ES-I3 (cell line): ENCODE data around the gene KCND3.

Experiments used
- H3K36me3 ChIP-seq: 2 replicates; pipeline ENCODE4 v1.6.1; 2013; ENCODE audit warnings: mild to moderate bottlenecking, low read length, control low read depth, moderate library complexity; ENCODE audit not compliant: insufficient read depth
- H3K4me1 ChIP-seq: 2 replicates; pipeline ENCODE4 v1.6.1; 2013; ENCODE audit warnings: mild to moderate bottlenecking, control low read depth, low read length; ENCODE audit not compliant: insufficient read depth
- H3K9ac ChIP-seq: 2 replicates; pipeline ENCODE4 v1.6.1; 2013; ENCODE audit warnings: low read depth, mild to moderate bottlenecking, low read length, moderate library complexity
- H3K9me3 ChIP-seq: 2 replicates; pipeline ENCODE4 v1.6.1; 2013; ENCODE audit warnings: mild to moderate bottlenecking, low read length, moderate library complexity; ENCODE audit not compliant: control insufficient read depth, insufficient read depth

KCND3 gene

DNA sequence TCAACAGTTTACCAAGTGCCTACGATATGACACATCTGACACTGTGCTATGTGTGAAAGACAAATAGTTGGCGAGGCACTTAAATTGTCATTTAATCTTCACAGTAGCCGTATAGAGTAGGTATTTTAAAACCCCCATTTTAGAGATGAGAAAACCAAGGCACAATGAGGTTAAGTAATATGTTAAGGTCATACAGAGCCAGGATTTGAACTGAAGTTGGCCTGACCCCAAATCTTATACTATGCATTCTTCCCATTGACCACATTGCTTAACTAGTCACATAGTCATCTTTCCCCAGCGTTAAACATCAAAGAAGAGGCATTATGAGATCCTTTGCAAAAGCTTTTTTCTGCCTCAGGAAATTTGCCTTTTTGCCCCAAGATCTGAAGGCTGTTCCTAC is 254.1 kb downstream of the KCND3 start:
- Histone ChIP-seq H3K9ac (no peak overlapping the region), H3K4me1 (peaks cover 39% of the 10 kb centered on the region), H3K9me3 (no peaks in the 10 kb centered on the region), H3K36me3 (no peaks in the 10 kb centered on the region; the same call in 1 of the 2 replicates)

GRCh38 chr1:111734856-111735255 is 254.6 kb downstream of the KCND3 start:
- no peaks in the 10 kb centered on the region for H3K9me3 ChIP-seq
- H3K9ac ChIP-seq = no peak overlapping the region
- H3K4me1 ChIP-seq = peaks cover 42% of the 10 kb centered on the region
- no peaks in the 10 kb centered on the region; the same call in 1 of the 2 replicates for H3K36me3 ChIP-seq

DNA sequence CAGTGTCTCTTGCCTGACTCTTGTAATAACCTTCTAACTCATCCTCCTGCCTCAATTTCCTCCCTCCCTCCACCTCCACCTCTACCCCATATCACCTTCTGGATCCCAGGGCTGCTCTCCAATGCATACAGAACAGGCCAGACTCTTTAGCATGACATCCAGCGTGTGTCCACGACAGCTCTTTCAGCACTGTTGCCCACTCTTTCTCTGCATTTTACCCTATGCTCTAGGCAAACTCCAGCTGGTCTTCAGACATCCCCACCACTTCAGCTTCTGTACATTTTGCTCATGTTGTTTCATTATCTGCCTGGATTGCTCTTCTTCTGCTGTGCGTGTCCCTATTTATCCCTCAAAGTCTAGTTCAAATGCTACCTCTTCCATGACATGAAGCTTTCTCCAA is 255.0 kb downstream of the KCND3 start:
- peaks cover 42% of the 10 kb centered on the region for H3K4me1 ChIP-seq
- H3K9me3 ChIP-seq = no peaks in the 10 kb centered on the region
- H3K36me3 ChIP-seq = no peaks in the 10 kb centered on the region; the same call in 1 of the 2 replicates
- H3K9ac ChIP-seq = no peak overlapping the region

GRCh38 chr1:111733992-111734341 is 255.5 kb downstream of the KCND3 start:
- no peaks in the 10 kb centered on the region; the same call in 1 of the 2 replicates for H3K36me3 ChIP-seq
- no peaks in the 10 kb centered on the region for H3K9me3 ChIP-seq
- H3K4me1 ChIP-seq = peaks cover 42% of the 10 kb centered on the region
- no peak overlapping the region for H3K9ac ChIP-seq

DNA sequence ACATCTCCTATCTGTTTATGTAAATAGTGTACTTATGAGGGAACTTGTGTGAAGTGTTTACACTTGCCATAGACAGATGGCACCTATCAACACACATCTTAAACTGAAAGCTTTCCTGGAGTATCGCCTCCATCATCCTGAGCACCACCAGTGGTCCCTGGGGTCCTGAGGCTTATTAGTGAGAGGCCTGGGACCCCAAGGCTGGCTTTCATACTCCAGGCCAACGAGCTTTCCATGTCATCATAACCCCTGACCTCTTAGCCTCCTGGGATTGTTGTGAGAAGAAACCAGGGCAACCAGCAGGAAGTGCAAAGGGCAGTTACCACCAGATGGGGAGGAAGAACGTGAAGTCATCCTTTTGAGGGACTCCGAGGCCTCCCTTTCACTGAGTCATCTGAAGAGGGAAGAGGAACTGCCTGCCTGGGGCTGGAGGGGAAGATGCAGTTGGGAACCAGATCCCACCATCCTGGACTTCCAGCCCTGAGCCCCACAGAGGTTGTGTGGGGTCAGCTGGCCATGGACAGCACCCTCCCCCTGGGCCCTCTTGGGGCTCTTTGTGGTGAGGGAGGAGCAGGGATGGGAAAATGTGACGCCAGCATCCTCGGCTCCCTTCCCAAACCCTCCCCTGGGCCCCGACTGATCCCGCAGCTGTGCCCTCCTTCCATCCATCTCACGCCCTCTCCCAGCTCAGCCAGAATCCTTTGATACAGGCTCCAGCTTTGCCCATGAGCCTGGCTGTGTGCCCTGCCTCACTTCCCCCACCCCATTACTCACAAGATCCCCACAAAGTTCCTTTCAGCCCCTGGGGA is 256.1 kb downstream of the KCND3 start:
- Histone ChIP-seq H3K9me3 (no peaks in the 10 kb centered on the region), H3K9ac (no peak overlapping the region), H3K4me1 (peaks cover 42% of the 10 kb centered on the region), H3K36me3 (no peaks in the 10 kb centered on the region; the same call in 1 of the 2 replicates)

- no peaks in the 10 kb centered on the region; the same call in 1 of the 2 replicates for H3K36me3 ChIP-seq
- peaks cover 40% of the 10 kb centered on the region for H3K4me1 ChIP-seq
- no peak overlapping the region for H3K9ac ChIP-seq
- no peaks in the 10 kb centered on the region for H3K9me3 ChIP-seq
Observed at GRCh38 chr1:111732718-111733117, 256.8 kb downstream of the KCND3 start.

DNA sequence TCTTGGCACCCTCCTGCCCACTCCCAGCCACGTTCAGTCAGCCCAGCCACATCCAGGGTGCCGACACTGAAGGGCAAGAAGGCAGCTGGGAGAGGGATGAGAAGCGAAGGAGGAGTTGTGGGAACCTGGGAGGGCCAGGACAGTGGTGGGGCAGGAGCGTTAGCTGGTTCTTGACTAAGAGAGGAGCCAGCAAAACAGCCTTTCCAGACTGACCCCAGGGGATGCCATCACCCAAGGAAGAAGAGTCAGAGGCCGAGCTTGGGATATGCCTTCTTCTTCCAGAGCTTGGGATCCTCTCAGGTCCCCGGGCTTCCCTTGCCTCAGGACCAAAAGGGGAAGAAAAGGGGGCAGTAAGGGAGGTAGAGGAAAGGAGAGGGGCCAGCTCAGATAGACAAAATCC is 257.5 kb downstream of the KCND3 start:
- H3K4me1 ChIP-seq = peaks cover 32% of the 10 kb centered on the region
- no peaks in the 10 kb centered on the region; the same call in 1 of the 2 replicates for H3K36me3 ChIP-seq
- H3K9me3 ChIP-seq = no peaks in the 10 kb centered on the region
- no peak overlapping the region for H3K9ac ChIP-seq

GRCh38 chr1:111730706-111731105 is 258.8 kb downstream of the KCND3 start:
- Histone ChIP-seq H3K9ac (no peak overlapping the region), H3K4me1 (peaks cover 26% of the 10 kb centered on the region)

DNA sequence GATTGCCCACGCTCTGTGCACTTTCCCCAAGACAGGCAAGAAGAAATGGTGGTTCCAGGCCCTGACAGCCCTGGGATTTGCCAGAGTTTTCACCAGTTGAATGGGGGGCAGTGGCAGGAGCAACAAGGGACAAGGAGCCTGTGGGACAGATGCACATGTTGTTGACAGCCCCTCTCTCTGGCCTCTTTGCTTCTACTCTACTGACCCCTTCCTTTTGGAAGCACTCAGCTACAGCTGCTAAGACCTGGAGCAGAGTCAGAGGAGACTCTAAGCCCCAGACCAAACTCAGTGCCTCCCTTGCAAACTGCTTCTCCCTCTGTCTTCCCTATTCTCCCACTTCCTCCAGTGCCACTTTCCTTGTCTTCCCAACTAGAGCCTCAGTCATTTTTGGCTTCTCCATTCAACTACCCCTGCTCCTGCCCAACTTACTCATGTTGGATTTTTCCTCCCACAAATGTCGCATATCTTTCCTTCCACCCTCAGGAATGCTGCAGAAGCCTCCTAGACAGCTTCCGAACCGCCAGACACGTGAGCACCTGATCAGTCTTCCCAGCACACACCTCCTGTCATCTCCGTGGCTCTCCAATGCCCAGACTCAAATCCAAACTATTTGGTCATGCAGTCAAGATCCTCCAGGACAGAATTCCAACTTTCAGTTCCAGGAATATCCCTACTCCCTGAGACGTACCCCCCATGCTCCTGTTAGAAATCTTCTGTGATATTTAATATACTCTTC is 259.4 kb downstream of the KCND3 start:
- Histone ChIP-seq H3K36me3 (no peaks in the 10 kb centered on the region), H3K4me1 (peaks cover 23% of the 10 kb centered on the region; the same call in 1 of the 2 replicates), H3K9ac (no peak overlapping the region), H3K9me3 (no peaks in the 10 kb centered on the region)

More at GRCh38 chr1:111730706-111731105, 258.8 kb downstream of the KCND3 start:
- Histone ChIP-seq H3K9me3 (no peaks in the 10 kb centered on the region), H3K36me3 (no peaks in the 10 kb centered on the region)

GRCh38 chr1:111729271-111729921 is 260.1 kb downstream of the KCND3 start:
- H3K9me3 ChIP-seq = no peaks in the 10 kb centered on the region

GRCh38 chr1:111727056-111727455 is 262.4 kb downstream of the KCND3 start:
- no peak overlapping the region for H3K9ac ChIP-seq
- H3K4me1 ChIP-seq = peaks cover 16% of the 10 kb centered on the region; the same call in 1 of the 2 replicates
- H3K36me3 ChIP-seq = no peaks in the 10 kb centered on the region
- H3K9me3 ChIP-seq = no peaks in the 10 kb centered on the region

More at GRCh38 chr1:111729271-111729921, 260.1 kb downstream of the KCND3 start:
- Histone ChIP-seq H3K4me1 (peaks cover 26% of the 10 kb centered on the region; the same call in 1 of the 2 replicates), H3K36me3 (no peaks in the 10 kb centered on the region), H3K9ac (no peak overlapping the region)

- Histone ChIP-seq H3K4me1 (peaks cover 24% of the 10 kb centered on the region), H3K9me3 (no peaks in the 10 kb centered on the region), H3K9ac (no peak overlapping the region), H3K36me3 (no peaks in the 10 kb centered on the region)
Observed at GRCh38 chr1:111725192-111725591, 264.3 kb downstream of the KCND3 start.

GRCh38 chr1:111723871-111724270 is 265.6 kb downstream of the KCND3 start:
- no peaks in the 10 kb centered on the region for H3K36me3 ChIP-seq
- peaks cover 29% of the 10 kb centered on the region for H3K4me1 ChIP-seq
- H3K9me3 ChIP-seq = no peaks in the 10 kb centered on the region
- H3K9ac ChIP-seq = no peak overlapping the region

DNA sequence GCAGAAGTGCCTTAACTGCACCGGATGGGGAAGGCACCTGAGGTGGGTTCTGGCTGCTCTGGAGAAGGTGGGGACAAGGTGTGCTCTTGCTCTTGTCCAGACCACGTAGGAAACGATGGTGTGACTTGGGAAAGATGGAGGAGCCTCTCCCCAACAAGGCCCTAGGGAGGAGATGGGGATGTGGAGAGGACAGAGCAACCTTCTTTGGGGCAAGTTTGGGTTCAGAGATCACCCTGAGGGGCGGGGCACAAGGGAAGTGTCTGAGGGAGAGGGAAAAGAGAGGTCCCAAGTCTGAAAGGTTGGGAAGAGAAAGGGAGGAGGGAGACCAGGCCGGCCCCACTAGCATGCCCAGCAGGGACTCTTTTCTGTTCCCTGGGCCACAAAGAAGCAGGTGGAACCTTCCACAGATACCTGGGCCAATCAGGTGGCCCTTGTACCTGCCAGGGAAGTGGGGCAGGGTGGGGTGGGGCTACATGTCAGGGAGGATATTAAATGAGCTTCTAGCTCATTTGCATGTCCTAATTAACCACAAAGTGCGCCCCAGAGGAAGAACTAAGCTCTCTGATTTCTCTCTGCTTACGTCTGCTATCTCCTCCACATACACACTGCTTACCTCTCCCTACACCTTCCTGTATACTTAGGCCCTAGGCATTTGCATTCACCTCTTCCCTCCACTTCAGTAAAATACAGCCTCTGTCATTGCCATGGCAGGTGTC is 266.2 kb downstream of the KCND3 start:
- peaks cover 29% of the 10 kb centered on the region for H3K4me1 ChIP-seq
- no peaks in the 10 kb centered on the region for H3K9me3 ChIP-seq
- no peaks in the 10 kb centered on the region for H3K36me3 ChIP-seq
- no peak overlapping the region for H3K9ac ChIP-seq
